Activated B cell treated with CpG ODN at 0.5 μM for 24 hours (primary cell): ENCODE data around the gene PMFBP1. TPM values are rescaled to one million over a fixed set of nuclear protein-coding genes. Genes with fewer than 3 reads are reported as not detected.

ENCODE experiments used
- ATAC-seq: fragments of 200-7000 bp; cut with Tn5 transposase; one replicate; pipeline ENCODE4 v1.10.0; 2021; ENCODE audit warnings: low read depth, mild to moderate bottlenecking, moderate library complexity
- CTCF ChIA-PET: fragments of 350-600 bp; sonication (Branson Sonifier 250); formaldehyde crosslinking; loops from one replicate; lab custom pipeline; 2021; ENCODE audit warnings: antibody characterized with exemption; lab: Charles Lee
- POLR2A ChIA-PET: fragments of 350-600 bp; sonication (Branson Sonifier 250); formaldehyde crosslinking; loops from one replicate; lab custom pipeline; 2021; ENCODE audit warnings: antibody characterized with exemption; lab: Charles Lee
- DNase-seq: peaks from one replicate; pipeline ENCODE4 v3.0.0; 2022
- H3K27ac Mint-ChIP-seq: one replicate; pipeline ENCODE4 v1.8.0; 2020; ENCODE audit warnings: mixed read lengths
- H3K27me3 Mint-ChIP-seq: one replicate; pipeline ENCODE4 v1.8.0; 2021; ENCODE audit warnings: mixed read lengths
- H3K36me3 Mint-ChIP-seq: one replicate; pipeline ENCODE4 v1.8.0; 2021; ENCODE audit warnings: low read depth, mixed read lengths
- H3K4me1 Mint-ChIP-seq: one replicate; pipeline ENCODE4 v1.8.0; 2021; ENCODE audit warnings: mixed read lengths
- H3K4me3 Mint-ChIP-seq: one replicate; pipeline ENCODE4 v1.8.0; 2020; ENCODE audit warnings: mild to moderate bottlenecking, mixed read lengths
- H3K9me3 Mint-ChIP-seq: one replicate; pipeline ENCODE4 v1.8.0; 2020; ENCODE audit warnings: mixed read lengths
- intact Hi-C: fragments of 100-400 bp; cut with micrococcal nuclease; formaldehyde crosslinking; loops from one replicate; pipeline ENCODE4 v1.15.1; 2024
- total RNA-seq: library from RNA; stranded (reverse); gene quantifications from 2 replicates; pipeline ENCODE4 v1.2.3, GENCODE V29; 2022
- TF ChIP-seq, protein P1 (sequence below): fragments of 200-600 bp; IDR thresholded peaks from one replicate; pipeline ENCODE4 v1.8.0; 2022; ENCODE audit warnings: antibody characterized with exemption, mild to moderate bottlenecking

PMFBP1 gene
- total RNA-seq, 1 donor from 2014 or later: 5.7 TPM

DNA sequence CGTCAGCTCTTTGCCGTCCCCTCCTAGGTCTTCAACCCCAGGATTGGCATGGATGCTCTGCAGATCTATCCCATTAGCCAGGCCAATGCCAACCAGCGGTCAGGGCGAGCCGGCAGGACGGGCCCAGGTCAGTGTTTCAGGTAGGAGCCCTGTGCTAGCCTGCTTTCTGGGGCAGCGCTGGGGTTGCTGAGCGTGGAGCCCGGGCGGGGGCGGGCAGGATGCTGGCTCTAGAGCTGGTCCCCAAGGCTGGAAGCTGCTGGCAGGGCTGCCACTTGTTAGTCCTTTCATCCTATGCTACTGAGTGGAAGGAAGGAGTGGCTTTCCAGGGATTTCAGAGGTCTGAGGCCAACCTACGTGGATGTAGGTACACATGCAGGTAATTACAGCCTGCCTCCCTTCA, 66.0 kb downstream of the PMFBP1 start:
- TF ChIP-seq, protein P1, sequence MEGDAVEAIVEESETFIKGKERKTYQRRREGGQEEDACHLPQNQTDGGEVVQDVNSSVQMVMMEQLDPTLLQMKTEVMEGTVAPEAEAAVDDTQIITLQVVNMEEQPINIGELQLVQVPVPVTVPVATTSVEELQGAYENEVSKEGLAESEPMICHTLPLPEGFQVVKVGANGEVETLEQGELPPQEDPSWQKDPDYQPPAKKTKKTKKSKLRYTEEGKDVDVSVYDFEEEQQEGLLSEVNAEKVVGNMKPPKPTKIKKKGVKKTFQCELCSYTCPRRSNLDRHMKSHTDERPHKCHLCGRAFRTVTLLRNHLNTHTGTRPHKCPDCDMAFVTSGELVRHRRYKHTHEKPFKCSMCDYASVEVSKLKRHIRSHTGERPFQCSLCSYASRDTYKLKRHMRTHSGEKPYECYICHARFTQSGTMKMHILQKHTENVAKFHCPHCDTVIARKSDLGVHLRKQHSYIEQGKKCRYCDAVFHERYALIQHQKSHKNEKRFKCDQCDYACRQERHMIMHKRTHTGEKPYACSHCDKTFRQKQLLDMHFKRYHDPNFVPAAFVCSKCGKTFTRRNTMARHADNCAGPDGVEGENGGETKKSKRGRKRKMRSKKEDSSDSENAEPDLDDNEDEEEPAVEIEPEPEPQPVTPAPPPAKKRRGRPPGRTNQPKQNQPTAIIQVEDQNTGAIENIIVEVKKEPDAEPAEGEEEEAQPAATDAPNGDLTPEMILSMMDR: no peak
- no peaks in the 10 kb centered on the region for H3K27me3 Mint-ChIP-seq
- H3K4me1 Mint-ChIP-seq: peaks cover 14% of the 10 kb centered on the region
- no peak overlapping the region for H3K4me3 Mint-ChIP-seq
- ChIA-PET POLR2A (no interaction called here), CTCF (no interaction called here)
- DNase-seq: no peak
- peaks cover 99% of the 10 kb centered on the region for H3K36me3 Mint-ChIP-seq
- no peaks in the 10 kb centered on the region for H3K9me3 Mint-ChIP-seq
- H3K27ac Mint-ChIP-seq: no peak overlapping the region
- no peak for ATAC-seq
- intact Hi-C loops: no loop called here

DNA sequence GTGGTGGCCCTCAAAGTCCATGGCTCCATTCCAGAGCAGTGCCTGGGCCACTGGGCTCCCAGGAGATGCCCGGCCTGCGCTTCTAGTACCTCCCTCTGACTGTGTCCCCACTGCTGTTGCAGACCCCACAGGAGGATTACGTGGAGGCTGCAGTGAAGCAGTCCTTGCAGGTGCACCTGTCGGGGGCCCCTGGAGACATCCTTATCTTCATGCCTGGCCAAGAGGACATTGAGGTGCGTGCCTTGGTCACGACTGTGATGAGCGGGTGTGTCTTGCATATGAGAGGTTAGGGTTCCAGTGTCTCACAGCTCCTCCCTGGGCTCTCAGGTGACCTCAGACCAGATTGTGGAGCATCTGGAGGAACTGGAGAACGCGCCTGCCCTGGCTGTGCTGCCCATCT, 67.0 kb downstream of the PMFBP1 start:
- POLR2A ChIA-PET: no interaction called here
- DNase-seq (no peak), ATAC-seq (no peak)
- H3K27ac Mint-ChIP-seq: no peak overlapping the region
- TF ChIP-seq, protein P1: no peak
- H3K36me3 Mint-ChIP-seq: peaks cover 99% of the 10 kb centered on the region
- H3K27me3 Mint-ChIP-seq: no peaks in the 10 kb centered on the region
- H3K4me3 Mint-ChIP-seq: no peak overlapping the region
- CTCF ChIA-PET: no interaction called here
- intact Hi-C loops: no loop called here
- H3K4me1 Mint-ChIP-seq: peaks cover 14% of the 10 kb centered on the region
- H3K9me3 Mint-ChIP-seq: no peaks in the 10 kb centered on the region

DNA sequence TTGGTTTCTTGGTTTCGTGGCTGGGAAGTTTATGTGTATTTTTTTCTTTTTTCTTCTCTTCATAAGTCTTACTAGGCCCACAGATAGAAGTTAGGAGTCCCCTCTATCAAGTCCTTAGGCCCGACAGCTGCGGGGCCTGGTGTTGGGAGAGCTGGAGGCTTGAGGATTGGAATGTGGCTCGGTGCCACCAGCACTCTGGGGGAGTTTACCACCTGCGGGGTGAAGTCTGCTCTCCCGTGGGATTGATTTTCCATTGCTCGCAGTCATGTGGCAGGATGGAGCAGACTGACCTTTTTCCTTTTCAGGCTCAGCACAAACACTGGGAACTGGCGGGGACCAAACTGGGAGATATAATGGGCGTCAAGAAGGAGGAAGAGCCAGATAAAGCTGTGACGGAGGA, 70.8 kb downstream of the PMFBP1 start:
- CTCF ChIA-PET: no interaction called here
- TF ChIP-seq, protein P1: no peak

DNA sequence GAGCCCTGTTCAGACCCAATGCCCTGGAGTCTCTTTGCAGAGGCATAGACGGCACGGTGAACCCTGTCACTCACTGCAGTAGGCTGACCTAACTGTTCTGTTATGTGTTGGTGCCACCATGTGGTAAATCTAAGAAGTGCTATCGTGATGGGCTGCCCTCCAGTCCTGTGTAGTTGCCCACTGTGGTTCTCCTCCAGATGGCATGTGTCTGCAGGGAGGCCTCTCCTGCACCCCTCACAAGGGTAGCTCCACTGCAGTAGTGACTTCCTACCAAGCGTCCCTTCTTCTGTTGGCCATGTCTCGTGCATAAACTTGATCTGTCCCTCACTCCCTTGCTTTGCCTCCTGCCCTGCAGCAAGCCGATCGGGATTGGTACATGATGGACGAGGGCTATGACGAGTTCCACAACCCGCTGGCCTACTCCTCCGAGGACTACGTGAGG, 72.6 kb downstream of the PMFBP1 start:
- Mint-ChIP-seq H3K36me3 (peaks cover 88% of the 10 kb centered on the region), H3K4me1 (peaks cover 33% of the 10 kb centered on the region), H3K27me3 (no peaks in the 10 kb centered on the region), H3K4me3 (no peak overlapping the region), H3K27ac (no peak overlapping the region), H3K9me3 (no peaks in the 10 kb centered on the region)
- ChIA-PET CTCF (interaction anchor here (2.1 kb wide), 1 partner anchor 31 kb away, joined by 5 read pairs; no protein-coding TSS in a partner anchor), POLR2A (no interaction called here)
- intact Hi-C loops: loop anchor here (1.0 to 10.0 kb wide), 4 partner anchors 33 to 1295 kb away; partner anchors contain the start of genes PHLPP2, VAC14 and ZNF23
- TF ChIP-seq, protein P1: no peak
- DNase-seq (no peak), ATAC-seq (peak; percentile 97)

More for the DNA sequence above, 70.8 kb downstream of the PMFBP1 start:
- no peak overlapping the region for H3K4me3 Mint-ChIP-seq
- intact Hi-C loops: no loop called here
- no peaks in the 10 kb centered on the region for H3K9me3 Mint-ChIP-seq
- DNase-seq: no peak
- peaks cover 99% of the 10 kb centered on the region for H3K36me3 Mint-ChIP-seq
- H3K4me1 Mint-ChIP-seq: peaks cover 18% of the 10 kb centered on the region
- ATAC-seq: no peak
- POLR2A ChIA-PET: no interaction called here
- no peak overlapping the region for H3K27ac Mint-ChIP-seq
- no peaks in the 10 kb centered on the region for H3K27me3 Mint-ChIP-seq

DNA sequence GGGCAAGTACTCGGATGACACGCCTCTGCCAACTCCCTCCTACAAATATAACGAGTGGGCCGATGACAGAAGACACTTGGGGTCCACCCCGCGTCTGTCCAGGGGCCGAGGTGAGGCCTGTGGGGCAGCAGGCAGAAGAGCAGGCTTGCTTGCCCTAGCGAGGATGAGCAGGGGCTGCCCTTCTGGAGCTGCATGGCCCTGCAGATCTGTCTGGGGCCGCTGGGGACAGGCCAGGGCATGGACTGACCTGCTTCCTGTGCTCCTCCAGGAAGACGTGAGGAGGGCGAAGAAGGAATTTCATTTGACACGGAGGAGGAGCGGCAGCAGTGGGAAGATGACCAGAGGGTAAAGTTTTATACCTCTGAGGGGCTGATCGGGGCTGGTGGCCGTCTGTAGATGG, 73.0 kb downstream of the PMFBP1 start:
- Mint-ChIP-seq H3K27me3 (no peaks in the 10 kb centered on the region), H3K36me3 (peaks cover 88% of the 10 kb centered on the region), H3K27ac (no peak overlapping the region), H3K9me3 (no peaks in the 10 kb centered on the region), H3K4me3 (no peak overlapping the region), H3K4me1 (peaks cover 38% of the 10 kb centered on the region)
- ChIA-PET CTCF (interaction anchor here (2.1 kb wide), 1 partner anchor 30 kb away, joined by 5 read pairs; no protein-coding TSS in a partner anchor), POLR2A (no interaction called here)
- intact Hi-C loops: loop anchor here (1.0 to 10.0 kb wide), 4 partner anchors 33 to 1294 kb away; partner anchors contain the start of genes PHLPP2, VAC14 and ZNF23
- DNase-seq: no peak
- TF ChIP-seq, protein P1: no peak
- ATAC-seq: no peak
